Measurements from ENCODE around the gene MTFR1L.

DNA sequence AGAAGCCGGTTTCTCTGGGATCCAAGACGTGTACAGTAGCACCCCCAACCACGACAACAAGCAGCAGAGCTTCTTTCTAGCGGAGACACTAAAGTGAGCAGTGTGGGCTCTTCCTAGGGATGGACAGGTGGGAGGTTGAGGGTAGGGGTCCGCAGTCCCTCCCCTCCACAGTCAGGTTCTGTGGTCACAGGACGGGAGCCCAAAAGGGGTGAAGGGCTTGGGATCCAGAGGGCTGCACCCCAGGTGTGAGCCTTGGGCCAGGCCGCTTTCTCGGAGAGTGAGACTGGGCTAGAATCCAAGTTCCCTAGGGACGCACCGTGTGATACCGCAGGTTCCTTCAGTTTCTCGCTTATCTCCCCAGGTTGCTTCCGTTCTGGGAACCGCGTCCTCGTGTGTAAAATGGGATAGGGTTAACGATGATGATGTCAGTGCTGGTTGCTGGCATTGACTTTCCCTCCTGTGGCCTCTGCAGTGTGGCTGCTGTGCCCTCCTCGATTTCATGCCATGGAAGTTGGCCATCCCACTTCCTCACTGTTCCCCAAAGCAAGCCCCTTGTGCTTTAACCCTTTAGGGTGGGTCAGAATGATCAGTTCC lies 37.0 kb upstream of the MTFR1L start:
- TF ChIP-seq, protein P1, sequence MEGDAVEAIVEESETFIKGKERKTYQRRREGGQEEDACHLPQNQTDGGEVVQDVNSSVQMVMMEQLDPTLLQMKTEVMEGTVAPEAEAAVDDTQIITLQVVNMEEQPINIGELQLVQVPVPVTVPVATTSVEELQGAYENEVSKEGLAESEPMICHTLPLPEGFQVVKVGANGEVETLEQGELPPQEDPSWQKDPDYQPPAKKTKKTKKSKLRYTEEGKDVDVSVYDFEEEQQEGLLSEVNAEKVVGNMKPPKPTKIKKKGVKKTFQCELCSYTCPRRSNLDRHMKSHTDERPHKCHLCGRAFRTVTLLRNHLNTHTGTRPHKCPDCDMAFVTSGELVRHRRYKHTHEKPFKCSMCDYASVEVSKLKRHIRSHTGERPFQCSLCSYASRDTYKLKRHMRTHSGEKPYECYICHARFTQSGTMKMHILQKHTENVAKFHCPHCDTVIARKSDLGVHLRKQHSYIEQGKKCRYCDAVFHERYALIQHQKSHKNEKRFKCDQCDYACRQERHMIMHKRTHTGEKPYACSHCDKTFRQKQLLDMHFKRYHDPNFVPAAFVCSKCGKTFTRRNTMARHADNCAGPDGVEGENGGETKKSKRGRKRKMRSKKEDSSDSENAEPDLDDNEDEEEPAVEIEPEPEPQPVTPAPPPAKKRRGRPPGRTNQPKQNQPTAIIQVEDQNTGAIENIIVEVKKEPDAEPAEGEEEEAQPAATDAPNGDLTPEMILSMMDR (conservative IDR thresholded peaks at IDR 0.05) = no peak
- no peak for TF ChIP-seq EZH2 (IDR thresholded peaks at IDR 0.05; ENCODE audit: low read depth)
